Choroid plexus epithelial cell (primary cell): Measurements from ENCODE around the gene NTN4.
"Not testable (repeated sequence)": the region's sequence is repeated elsewhere in the genome, so short reads cannot be mapped to it uniquely, and the experiment has no call there.

Source experiments
- DNase-seq: peaks from one replicate; pipeline ENCODE4 v3.0.0-alpha.2; 2010; ENCODE audit warnings: low read depth
- H3K4me3 ChIP-seq: 2 replicates; pipeline ENCODE4 v1.5.1; 2011; ENCODE audit warnings: low read depth, mild to moderate bottlenecking, control low read depth, low read length, moderate library complexity
- CTCF ChIP-seq: conservative IDR thresholded peaks from 2 replicates; pipeline ENCODE4 v1.5.1; 2011; ENCODE audit warnings: low read depth, mild to moderate bottlenecking, control low read depth, inconsistent platforms, low read length, moderate library complexity

Gene NTN4

GRCh38 chr12:95784286-95784685 lies 6.3 kb downstream of the NTN4 start:
- no peak overlapping the region for H3K4me3 ChIP-seq
- DNase-seq = no peak
- no peak for TF ChIP-seq CTCF

- not testable (repeated sequence) for DNase-seq
These were observed 15.1 kb downstream of the NTN4 start for GRCh38 chr12:95775466-95775865.

GRCh38 chr12:95774311-95775045 lies 16.1 kb downstream of the NTN4 start:
- peak; percentile 34 for DNase-seq
- TF ChIP-seq CTCF = no peak

More at GRCh38 chr12:95775466-95775865, 15.1 kb downstream of the NTN4 start:
- H3K4me3 ChIP-seq = not testable (repeated sequence)

GRCh38 chr12:95773320-95773719 lies 17.2 kb downstream of the NTN4 start:
- DNase-seq = no peak
- TF ChIP-seq CTCF = no peak
- no peak overlapping the region for H3K4me3 ChIP-seq

More at GRCh38 chr12:95774311-95775045, 16.1 kb downstream of the NTN4 start:
- H3K4me3 ChIP-seq = no peak overlapping the region

GRCh38 chr12:95767703-95768102 lies 22.9 kb downstream of the NTN4 start:
- no peak overlapping the region for H3K4me3 ChIP-seq
- TF ChIP-seq CTCF = no peak
- no peak for DNase-seq

- TF ChIP-seq CTCF = no peak
- H3K4me3 ChIP-seq = no peak overlapping the region
- DNase-seq = no peak
These were observed 24.1 kb downstream of the NTN4 start for GRCh38 chr12:95766356-95767019.

GRCh38 chr12:95764848-95765247 lies 25.7 kb downstream of the NTN4 start:
- DNase-seq = peak; percentile 24
- no peak overlapping the region for H3K4me3 ChIP-seq
- TF ChIP-seq CTCF = no peak
